ENCODE data around the gene NEK7. TPM values are rescaled to one million over a fixed set of nuclear protein-coding genes. Genes with fewer than 3 reads are reported as not detected.

NEK7 gene
- total RNA-seq, 2 experiments from 2014 or later = 14.9 to 25.6 TPM

DNA sequence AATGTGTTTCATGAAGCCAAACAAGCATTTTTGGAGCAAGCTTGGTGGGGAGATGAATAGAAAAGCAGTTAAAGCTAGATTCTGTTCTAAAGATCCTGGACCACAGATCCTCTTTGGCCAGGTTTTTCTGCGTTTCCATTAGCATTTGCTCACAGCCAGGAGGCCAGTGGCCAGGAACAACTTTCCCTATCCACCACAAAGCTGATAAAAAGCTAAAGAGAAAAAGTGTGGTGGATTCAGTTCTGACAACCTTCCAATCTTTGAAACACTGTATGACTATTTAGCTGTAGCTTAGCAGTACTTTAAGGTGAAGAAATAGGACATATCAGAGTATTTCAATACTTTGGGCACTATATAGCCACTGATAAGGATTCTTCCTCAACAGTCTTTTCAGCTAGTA lies 3.0 kb upstream of the NEK7 start:
- Histone ChIP-seq H2AFZ (ENCODE audit: low read length) (no peak overlapping the region), H3K79me2 (ENCODE audit: insufficient read depth, low read depth, low read length) (peaks cover 12% of the 10 kb centered on the region; the same call in 1 of the 2 replicates), H3K9me3 (ENCODE audit: low read length) (no peaks in the 10 kb centered on the region), H3K9me2 (ENCODE audit: insufficient read depth, low read length) (peaks cover 5% of the 10 kb centered on the region; the same call in 1 of the 2 replicates), H3K27ac (ENCODE audit: low read depth, low read length, poor library complexity, severe bottlenecking) (no peak overlapping the region), H3K4me2 (ENCODE audit: low read length) (no peak overlapping the region), H3K36me3 (ENCODE audit: insufficient read depth, low read length) (no peaks in the 10 kb centered on the region), H3K4me1 (ENCODE audit: insufficient read depth, low read length, poor library complexity, severe bottlenecking) (no peaks in the 10 kb centered on the region), H4K20me1 (ENCODE audit: insufficient read depth, low read length) (no peaks in the 10 kb centered on the region), H3K4me3 (ENCODE audit: low read depth, low read length, poor library complexity, severe bottlenecking) (no peak overlapping the region)
- ChIA-PET CTCF (ENCODE audit: unreplicated experiment) (no interaction called here), POLR2A (interaction anchor here (0.6 to 1.8 kb wide), 3 partner anchors 12 to 63 kb away, joined by 3 to 7 read pairs (median 3); no protein-coding TSS in a partner anchor)
- no peak for DNase-seq (ENCODE audit: low spot score)
- BruUV-seq (replicated peaks) = no TSS peak
- intact Hi-C loops (cut with micrococcal nuclease; ENCODE audit: unreplicated experiment) = no loop called here
- TF ChIP-seq EZH2phosphoT487 (IDR thresholded peaks at IDR 0.05; ENCODE audit: borderline replicate concordance, low read depth, low read length) = no peak
- TF ChIP-seq, protein P1, sequence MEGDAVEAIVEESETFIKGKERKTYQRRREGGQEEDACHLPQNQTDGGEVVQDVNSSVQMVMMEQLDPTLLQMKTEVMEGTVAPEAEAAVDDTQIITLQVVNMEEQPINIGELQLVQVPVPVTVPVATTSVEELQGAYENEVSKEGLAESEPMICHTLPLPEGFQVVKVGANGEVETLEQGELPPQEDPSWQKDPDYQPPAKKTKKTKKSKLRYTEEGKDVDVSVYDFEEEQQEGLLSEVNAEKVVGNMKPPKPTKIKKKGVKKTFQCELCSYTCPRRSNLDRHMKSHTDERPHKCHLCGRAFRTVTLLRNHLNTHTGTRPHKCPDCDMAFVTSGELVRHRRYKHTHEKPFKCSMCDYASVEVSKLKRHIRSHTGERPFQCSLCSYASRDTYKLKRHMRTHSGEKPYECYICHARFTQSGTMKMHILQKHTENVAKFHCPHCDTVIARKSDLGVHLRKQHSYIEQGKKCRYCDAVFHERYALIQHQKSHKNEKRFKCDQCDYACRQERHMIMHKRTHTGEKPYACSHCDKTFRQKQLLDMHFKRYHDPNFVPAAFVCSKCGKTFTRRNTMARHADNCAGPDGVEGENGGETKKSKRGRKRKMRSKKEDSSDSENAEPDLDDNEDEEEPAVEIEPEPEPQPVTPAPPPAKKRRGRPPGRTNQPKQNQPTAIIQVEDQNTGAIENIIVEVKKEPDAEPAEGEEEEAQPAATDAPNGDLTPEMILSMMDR (conservative IDR thresholded peaks at IDR 0.05; ENCODE audit: low read length) = no peak

DNA sequence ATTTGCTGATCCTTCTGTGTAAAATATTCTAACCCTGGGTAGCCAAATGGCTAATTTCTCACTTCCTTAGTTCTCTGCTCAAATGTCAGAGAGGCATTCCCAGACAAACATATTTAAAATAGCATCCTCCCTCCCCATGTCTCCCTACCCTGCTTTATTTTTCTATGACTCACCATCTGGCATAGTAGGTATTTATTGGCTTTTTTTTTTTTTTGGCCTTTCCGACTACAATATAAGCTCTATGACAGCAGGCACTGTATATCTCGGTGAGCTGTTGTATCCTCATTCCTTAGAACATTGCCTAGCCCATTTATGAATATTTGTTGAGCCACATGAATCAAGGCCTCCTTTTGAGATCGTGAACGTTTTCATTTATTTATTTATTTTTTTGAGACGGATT lies 1.5 kb upstream of the NEK7 start:
- no peak for DNase-seq (ENCODE audit: low spot score)
- Histone ChIP-seq H2AFZ (ENCODE audit: low read length) (no peak overlapping the region), H3K36me3 (ENCODE audit: insufficient read depth, low read length) (no peaks in the 10 kb centered on the region), H3K9me3 (ENCODE audit: low read length) (no peaks in the 10 kb centered on the region), H3K79me2 (ENCODE audit: insufficient read depth, low read depth, low read length) (peaks cover 23% of the 10 kb centered on the region), H4K20me1 (ENCODE audit: insufficient read depth, low read length) (no peaks in the 10 kb centered on the region), H3K9me2 (ENCODE audit: insufficient read depth, low read length) (no peaks in the 10 kb centered on the region), H3K4me3 (ENCODE audit: low read depth, low read length, poor library complexity, severe bottlenecking) (no peak overlapping the region), H3K4me1 (ENCODE audit: insufficient read depth, low read length, poor library complexity, severe bottlenecking) (peaks cover 10% of the 10 kb centered on the region), H3K4me2 (ENCODE audit: low read length) (no peak overlapping the region), H3K27ac (ENCODE audit: low read depth, low read length, poor library complexity, severe bottlenecking) (no peak overlapping the region)
- CTCF ChIA-PET (ENCODE audit: unreplicated experiment) = no interaction called here
- no TSS peak for BruUV-seq (replicated peaks)
- intact Hi-C loops (cut with micrococcal nuclease; ENCODE audit: unreplicated experiment) = loop anchor here (5.0 kb wide), 3 partner anchors 383 to 782 kb away; no protein-coding TSS in a partner anchor
- TF ChIP-seq, protein P1 (conservative IDR thresholded peaks at IDR 0.05; ENCODE audit: low read length) = no peak
- no peak for TF ChIP-seq EZH2phosphoT487 (IDR thresholded peaks at IDR 0.05; ENCODE audit: borderline replicate concordance, low read depth, low read length)
- POLR2A ChIA-PET = interaction anchor here (0.6 to 1.3 kb wide), 2 partner anchors 11 to 197 kb away, joined by 3 to 5 read pairs; no protein-coding TSS in a partner anchor

DNA sequence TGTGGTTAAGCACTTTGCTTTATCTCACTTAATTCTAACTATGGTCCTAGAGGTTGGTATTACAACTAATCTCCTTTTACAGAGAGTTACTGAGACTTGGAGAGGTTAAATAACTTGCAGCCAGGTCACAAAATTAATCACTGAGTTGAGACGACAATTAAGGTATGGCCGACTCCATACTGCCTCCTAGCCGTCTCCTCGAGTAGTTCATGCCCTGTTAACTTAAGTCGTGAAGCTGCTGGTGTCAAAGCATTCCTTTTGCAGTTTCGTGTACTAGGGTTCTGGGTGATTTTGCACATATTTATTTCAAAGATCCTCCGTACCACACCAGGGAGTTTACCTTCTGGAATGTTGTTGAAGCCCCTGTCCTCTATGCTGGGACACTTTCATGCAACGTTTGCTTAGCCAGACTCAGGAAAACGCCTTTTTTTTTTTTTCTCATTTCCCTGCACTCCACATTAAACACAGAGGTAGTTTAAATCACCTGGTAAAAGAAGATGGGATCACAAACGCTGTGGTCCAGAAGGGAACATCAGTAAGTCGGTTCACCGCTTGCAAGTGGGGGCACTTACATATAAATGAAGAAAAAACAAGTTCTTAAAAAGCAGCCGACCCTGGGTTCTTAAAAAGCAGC lies 570 bp upstream of the NEK7 start:
- no peaks in the 10 kb centered on the region for H3K9me3 ChIP-seq (ENCODE audit: low read length)
- intact Hi-C loops (cut with micrococcal nuclease; ENCODE audit: unreplicated experiment) = loop anchor here (2.0 to 5.0 kb wide), 5 partner anchors 253 to 781 kb away; partner anchors contain the start of gene C1orf53
- no peaks in the 10 kb centered on the region for H3K9me2 ChIP-seq (ENCODE audit: insufficient read depth, low read length)
- DNase-seq (ENCODE audit: low spot score) = peak; percentile 79
- H3K79me2 ChIP-seq (ENCODE audit: insufficient read depth, low read depth, low read length) = peaks cover 32% of the 10 kb centered on the region
- ChIA-PET POLR2A (interaction anchor here (1.1 to 1.3 kb wide), 2 partner anchors 12 to 13 kb away, joined by 3 read pairs; no protein-coding TSS in a partner anchor), CTCF (ENCODE audit: unreplicated experiment) (interaction anchor here (0.9 kb wide), 1 partner anchor 10 kb away, joined by 4 read pairs; no protein-coding TSS in a partner anchor)
- H4K20me1 ChIP-seq (ENCODE audit: insufficient read depth, low read length) = no peaks in the 10 kb centered on the region
- peak overlapping the region; percentile 97 for H3K4me3 ChIP-seq (ENCODE audit: low read depth, low read length, poor library complexity, severe bottlenecking)
- H3K36me3 ChIP-seq (ENCODE audit: insufficient read depth, low read length) = no peaks in the 10 kb centered on the region
- peak overlapping the region; percentile 96 for H3K4me2 ChIP-seq (ENCODE audit: low read length)
- H3K27ac ChIP-seq (ENCODE audit: low read depth, low read length, poor library complexity, severe bottlenecking) = peak overlapping the region; percentile 70
- TF ChIP-seq EZH2phosphoT487 (IDR thresholded peaks at IDR 0.05; ENCODE audit: borderline replicate concordance, low read depth, low read length) = no peak
- TF ChIP-seq, protein P1 (conservative IDR thresholded peaks at IDR 0.05; ENCODE audit: low read length) = peak; percentile 93
- H3K4me1 ChIP-seq (ENCODE audit: insufficient read depth, low read length, poor library complexity, severe bottlenecking) = peaks cover 19% of the 10 kb centered on the region
- BruUV-seq (replicated peaks) = TSS peak; percentile 50
- H2AFZ ChIP-seq (ENCODE audit: low read length) = peak overlapping the region; percentile 87

Data from OCI-LY7 (cell line).